Lower leg skin (tissue), 3 donors: ENCODE measurements around the gene IFT57.

ENCODE experiments used
- CTCF ChIP-seq, 3 donors: fragments of 450-650 bp; IDR thresholded peaks; one replicate each; pipeline ENCODE4 v1.5.1; 2016; ENCODE audit warnings: antibody characterized with exemption in 3 of 3, mild to moderate bottlenecking in 3 of 3, moderate library complexity in 2 of 3
- POLR2A ChIP-seq, 2 donors: fragments of 450-650 bp; IDR thresholded peaks; one replicate each; pipeline ENCODE4 v1.6.1; 2016 to 2017; ENCODE audit warnings: antibody characterized with exemption in 2 of 2, mild to moderate bottlenecking in 1 of 2, moderate library complexity in 1 of 2

- TF ChIP-seq CTCF (IDR thresholded peaks at IDR 0.05), result no peak
- no peak for TF ChIP-seq POLR2A (IDR thresholded peaks at IDR 0.05)
These were observed 20.6 kb upstream of the IFT57 start for GRCh38 chr3:108242776-108243175.
